GM12801 (cell line): ENCODE data around the gene KY.

Source experiments
- TF ChIP-seq, protein P1 (sequence below): IDR thresholded peaks from one replicate; pipeline ENCODE4 v1.5.1; 2011; ENCODE audit warnings: control low read depth; ENCODE audit not compliant: insufficient read length; ENCODE audit errors: extremely low read depth

The KY gene

DNA sequence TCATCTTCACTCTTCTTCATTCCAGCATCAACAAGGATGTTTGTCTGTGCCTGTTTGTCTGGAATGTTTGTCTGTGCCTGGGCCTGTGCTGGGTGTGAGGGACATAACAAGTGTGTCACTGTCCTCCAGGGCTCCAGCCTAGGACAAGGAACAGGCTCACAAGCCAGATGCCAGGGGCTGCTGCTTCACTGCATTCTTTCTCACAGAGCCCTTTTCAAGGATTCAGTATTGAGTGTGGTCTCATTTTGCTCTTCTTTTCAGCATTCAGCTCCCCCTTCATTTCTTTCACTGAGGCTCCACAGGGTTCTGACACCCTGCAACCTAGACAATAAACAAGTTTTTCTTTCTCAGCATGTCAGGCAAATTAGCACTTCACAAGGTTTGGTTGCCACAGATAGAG is 43.6 kb upstream of the KY start:
- TF ChIP-seq, protein P1, sequence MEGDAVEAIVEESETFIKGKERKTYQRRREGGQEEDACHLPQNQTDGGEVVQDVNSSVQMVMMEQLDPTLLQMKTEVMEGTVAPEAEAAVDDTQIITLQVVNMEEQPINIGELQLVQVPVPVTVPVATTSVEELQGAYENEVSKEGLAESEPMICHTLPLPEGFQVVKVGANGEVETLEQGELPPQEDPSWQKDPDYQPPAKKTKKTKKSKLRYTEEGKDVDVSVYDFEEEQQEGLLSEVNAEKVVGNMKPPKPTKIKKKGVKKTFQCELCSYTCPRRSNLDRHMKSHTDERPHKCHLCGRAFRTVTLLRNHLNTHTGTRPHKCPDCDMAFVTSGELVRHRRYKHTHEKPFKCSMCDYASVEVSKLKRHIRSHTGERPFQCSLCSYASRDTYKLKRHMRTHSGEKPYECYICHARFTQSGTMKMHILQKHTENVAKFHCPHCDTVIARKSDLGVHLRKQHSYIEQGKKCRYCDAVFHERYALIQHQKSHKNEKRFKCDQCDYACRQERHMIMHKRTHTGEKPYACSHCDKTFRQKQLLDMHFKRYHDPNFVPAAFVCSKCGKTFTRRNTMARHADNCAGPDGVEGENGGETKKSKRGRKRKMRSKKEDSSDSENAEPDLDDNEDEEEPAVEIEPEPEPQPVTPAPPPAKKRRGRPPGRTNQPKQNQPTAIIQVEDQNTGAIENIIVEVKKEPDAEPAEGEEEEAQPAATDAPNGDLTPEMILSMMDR, result no peak

DNA sequence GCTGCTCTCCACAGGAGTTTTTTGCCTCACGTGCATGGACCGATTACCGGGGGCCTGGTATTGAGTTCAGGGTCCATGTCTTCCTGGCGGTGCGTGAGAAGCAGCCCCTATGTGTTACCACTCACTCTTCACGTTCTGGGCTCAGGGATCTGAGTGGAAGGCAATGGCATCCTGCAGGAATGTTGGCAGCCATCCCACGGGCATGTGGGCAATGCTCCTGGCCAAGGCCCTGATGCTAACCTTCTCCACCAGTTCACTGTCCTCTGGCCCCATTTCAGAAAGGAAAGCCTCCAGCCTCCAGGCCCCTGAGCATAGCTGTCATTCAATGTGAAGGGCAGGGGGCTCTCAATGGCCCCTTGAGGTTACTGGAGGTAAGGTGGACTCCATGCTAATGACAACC is 43.0 kb upstream of the KY start:
- TF ChIP-seq, protein P1, result no peak

DNA sequence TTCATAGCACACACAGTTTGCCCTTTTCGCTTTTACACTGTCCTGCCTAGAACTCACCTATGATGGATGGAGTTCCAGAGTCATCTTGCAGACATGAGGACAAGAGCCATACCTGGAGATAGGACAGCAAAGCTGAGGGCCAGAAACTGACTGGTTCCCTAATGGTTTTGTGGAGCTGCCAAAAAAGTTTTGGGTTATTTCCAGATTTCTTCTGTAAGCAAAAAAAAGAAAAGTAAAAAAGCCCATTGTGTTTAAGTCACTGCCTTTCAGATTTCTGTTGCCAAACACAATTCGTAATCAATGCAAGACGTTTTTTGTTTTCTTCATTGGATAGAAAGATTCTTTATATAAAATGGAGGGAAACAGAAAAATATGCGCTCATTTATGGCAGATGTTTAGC is 42.4 kb upstream of the KY start:
- TF ChIP-seq, protein P1, result no peak

DNA sequence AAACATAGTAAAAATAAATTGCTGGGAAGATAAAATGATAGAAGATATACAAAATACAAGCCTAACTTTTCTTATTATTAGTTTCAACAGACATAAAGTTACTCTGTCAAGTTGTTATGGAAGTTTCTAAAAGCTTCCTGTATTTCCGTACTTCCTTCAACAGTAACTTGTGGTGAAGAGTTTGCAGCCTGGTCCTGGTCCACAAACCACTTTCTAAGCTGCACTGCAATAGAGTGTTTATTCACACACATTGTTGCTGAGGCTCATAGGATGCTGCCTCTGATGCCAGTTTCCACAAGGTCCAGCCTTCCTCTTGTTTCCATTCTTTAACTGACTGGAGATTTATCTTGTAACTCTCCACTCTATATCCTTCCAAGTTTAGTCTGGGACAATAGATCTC is 39.4 kb upstream of the KY start:
- TF ChIP-seq, protein P1, result no peak

DNA sequence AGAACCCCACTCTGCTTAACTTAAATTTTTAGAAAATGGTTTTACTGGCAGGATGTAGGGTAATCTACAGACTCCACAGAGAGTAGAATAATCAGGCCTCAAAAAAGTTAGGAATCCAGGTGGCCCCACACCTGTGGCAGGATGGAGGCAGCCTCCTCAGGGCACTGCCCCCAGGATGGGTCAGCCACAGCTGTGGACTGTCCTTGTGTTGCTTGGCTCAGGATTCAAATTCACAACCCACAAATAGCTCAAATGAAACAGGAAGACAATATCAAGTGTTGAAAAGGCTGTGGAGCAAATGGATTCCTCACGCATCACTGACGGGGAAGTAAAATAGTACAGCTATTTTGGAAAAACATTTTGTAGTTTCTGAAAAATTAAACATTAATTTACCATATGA is 36.8 kb upstream of the KY start:
- TF ChIP-seq, protein P1, result no peak

DNA sequence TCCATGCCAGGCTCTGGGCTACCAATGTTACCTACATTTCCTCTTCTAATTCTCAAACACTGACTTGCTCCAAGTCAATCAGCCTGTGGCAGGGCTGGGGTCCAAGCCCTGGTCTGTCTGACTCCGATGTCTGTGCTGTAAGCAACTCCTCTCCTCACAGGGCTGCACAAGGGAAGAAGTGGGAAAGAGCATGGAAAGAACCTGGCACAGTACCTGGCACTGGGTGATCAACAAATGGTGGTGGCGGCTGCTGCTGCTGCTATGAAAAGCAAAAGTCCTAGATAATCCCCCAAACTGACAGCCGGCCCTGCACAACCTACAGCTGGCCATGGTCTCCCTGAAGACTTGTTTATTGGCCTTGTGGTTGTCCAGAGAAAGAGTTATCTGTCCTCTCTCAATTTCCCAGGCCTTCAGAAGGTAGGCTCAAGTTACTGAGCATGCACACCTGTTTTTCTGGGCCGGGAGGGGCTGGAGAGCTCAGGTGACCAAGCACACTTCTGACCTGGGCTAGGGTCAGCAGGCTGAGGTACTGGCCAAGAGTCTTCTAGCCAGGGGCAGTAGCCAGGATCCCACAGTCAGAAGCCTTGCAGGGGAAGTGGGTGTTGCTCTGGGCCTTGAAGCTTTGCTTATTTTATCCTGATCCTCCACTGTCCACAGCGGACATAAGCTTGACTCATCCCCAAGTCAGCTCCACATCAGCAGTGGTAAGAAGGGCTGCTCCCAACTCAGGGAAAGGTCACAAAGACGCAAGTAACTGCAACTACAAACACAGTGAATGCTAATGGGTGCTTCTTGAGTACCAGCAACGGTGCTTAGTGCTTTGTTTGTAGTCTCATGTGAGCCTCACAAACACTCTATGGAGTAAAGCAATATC is 35.3 kb upstream of the KY start:
- TF ChIP-seq, protein P1, result no peak

DNA sequence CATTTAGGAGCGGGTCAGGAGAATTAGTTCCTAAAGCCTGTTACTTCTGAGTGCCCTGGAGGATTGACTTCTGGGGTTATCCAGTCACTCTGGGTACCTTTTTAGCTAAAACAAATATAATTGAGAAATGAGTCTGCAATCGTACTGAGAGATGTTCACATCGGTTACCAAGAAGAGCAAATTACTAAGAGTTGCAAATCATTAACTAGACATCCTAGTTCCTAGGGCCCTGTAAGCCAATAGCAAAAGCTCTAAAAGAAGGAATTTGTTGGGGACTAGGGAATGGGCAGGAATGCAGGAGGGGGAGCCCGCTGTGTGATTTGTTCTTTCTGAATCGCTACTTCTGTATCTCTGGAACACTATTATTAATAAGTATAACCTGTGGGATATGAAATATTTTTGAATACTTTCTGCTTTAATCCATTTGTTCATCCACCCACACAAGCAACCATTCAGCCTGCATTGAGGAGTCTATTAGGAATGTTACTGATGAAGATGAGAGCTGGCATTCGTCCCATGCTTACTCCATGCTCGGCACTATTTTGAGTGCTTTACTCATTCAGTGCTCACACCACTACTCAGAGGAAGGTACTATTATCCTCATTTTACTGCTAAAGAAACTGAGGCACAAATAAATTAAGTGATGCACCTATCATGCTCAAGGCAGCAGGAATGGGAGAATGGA is 31.5 kb upstream of the KY start:
- TF ChIP-seq, protein P1, result no peak
